ENCODE data around the gene FRG2. TPM values are rescaled to one million over a fixed set of nuclear protein-coding genes. Genes with fewer than 3 reads are reported as not detected.
"Not testable (repeated sequence)": the region's sequence is repeated elsewhere in the genome, so short reads cannot be mapped to it uniquely, and the experiment has no call there.

FRG2 gene
- total RNA-seq = not detected
- not detected for polyA plus RNA-seq

GRCh38 chr4:190027156-190027555 is at the start of gene FRG2:
TSS of gene FRG2 (minus strand) at chr4:190027256. CDS start at chr4:190027204, 52 bp downstream.
- H3K27me3 ChIP-seq (ENCODE audit: insufficient read depth, low read length); H3K27me3 Mint-ChIP-seq; H3K4me3 ChIP-seq (ENCODE audit: low read length in 2 of 2); H3K9me3 Mint-ChIP-seq; intact Hi-C loops (cut with micrococcal nuclease); H3K36me3 ChIP-seq (ENCODE audit: insufficient read depth, low read length); H3K9me3 ChIP-seq (ENCODE audit: control insufficient read depth in 1 of 2, low read length in 2 of 2); POLR2A ChIA-PET (ENCODE audit: partially characterized antibody); DNase-seq; H3K4me1 ChIP-seq (ENCODE audit: insufficient read depth, low read length); H3K4me1 Mint-ChIP-seq; H3K27ac ChIP-seq (ENCODE audit: low read depth, low read length); H3K27ac Mint-ChIP-seq; CTCF ChIA-PET (ENCODE audit: partially characterized antibody); H3K4me3 Mint-ChIP-seq; H3K36me3 Mint-ChIP-seq: not testable (repeated sequence)

GRCh38 chr4:190068351-190068750 is 41.3 kb upstream of the FRG2 start:
- peak in 1 of 5 donors; percentile 17 for DNase-seq
- H3K27ac ChIP-seq (ENCODE audit: low read depth, low read length); H3K4me1 ChIP-seq (ENCODE audit: insufficient read depth, low read length); intact Hi-C loops (cut with micrococcal nuclease); POLR2A ChIA-PET (ENCODE audit: partially characterized antibody); H3K27me3 Mint-ChIP-seq; H3K27ac Mint-ChIP-seq; H3K4me3 Mint-ChIP-seq; H3K4me3 ChIP-seq (ENCODE audit: low read length in 2 of 2); CTCF ChIA-PET (ENCODE audit: partially characterized antibody); H3K9me3 ChIP-seq (ENCODE audit: control insufficient read depth in 1 of 2, low read length in 2 of 2); H3K4me1 Mint-ChIP-seq; H3K9me3 Mint-ChIP-seq; H3K27me3 ChIP-seq (ENCODE audit: insufficient read depth, low read length); H3K36me3 ChIP-seq (ENCODE audit: insufficient read depth, low read length); H3K36me3 Mint-ChIP-seq: not testable (repeated sequence)

- H3K36me3 ChIP-seq (ENCODE audit: insufficient read depth, low read length); intact Hi-C loops (cut with micrococcal nuclease); H3K4me3 Mint-ChIP-seq; H3K4me1 Mint-ChIP-seq; DNase-seq; POLR2A ChIA-PET (ENCODE audit: partially characterized antibody); H3K4me1 ChIP-seq (ENCODE audit: insufficient read depth, low read length); H3K36me3 Mint-ChIP-seq; H3K27ac ChIP-seq (ENCODE audit: low read depth, low read length); H3K27me3 Mint-ChIP-seq; H3K27me3 ChIP-seq (ENCODE audit: insufficient read depth, low read length); CTCF ChIA-PET (ENCODE audit: partially characterized antibody); H3K4me3 ChIP-seq (ENCODE audit: low read length in 2 of 2); H3K9me3 Mint-ChIP-seq; H3K9me3 ChIP-seq (ENCODE audit: control insufficient read depth in 1 of 2, low read length in 2 of 2); H3K27ac Mint-ChIP-seq: not testable (repeated sequence)
These were observed 37.7 kb upstream of the FRG2 start for GRCh38 chr4:190064805-190065204.

GRCh38 chr4:190064342-190064741 is 37.3 kb upstream of the FRG2 start, which contains the start of gene DBET:
TSS of gene DBET (plus strand) at chr4:190064502.
- H3K27me3 Mint-ChIP-seq; intact Hi-C loops (cut with micrococcal nuclease); H3K9me3 ChIP-seq (ENCODE audit: control insufficient read depth in 1 of 2, low read length in 2 of 2); H3K36me3 ChIP-seq (ENCODE audit: insufficient read depth, low read length); H3K27ac Mint-ChIP-seq; H3K4me1 ChIP-seq (ENCODE audit: insufficient read depth, low read length); CTCF ChIA-PET (ENCODE audit: partially characterized antibody); H3K27me3 ChIP-seq (ENCODE audit: insufficient read depth, low read length); H3K4me3 ChIP-seq (ENCODE audit: low read length in 2 of 2); H3K4me3 Mint-ChIP-seq; POLR2A ChIA-PET (ENCODE audit: partially characterized antibody); H3K9me3 Mint-ChIP-seq; H3K27ac ChIP-seq (ENCODE audit: low read depth, low read length); DNase-seq; H3K4me1 Mint-ChIP-seq; H3K36me3 Mint-ChIP-seq: not testable (repeated sequence)

GRCh38 chr4:190058997-190059396 is 31.9 kb upstream of the FRG2 start:
- H3K4me3 ChIP-seq (ENCODE audit: low read length in 2 of 2); H3K4me1 ChIP-seq (ENCODE audit: insufficient read depth, low read length); intact Hi-C loops (cut with micrococcal nuclease); POLR2A ChIA-PET (ENCODE audit: partially characterized antibody); H3K36me3 ChIP-seq (ENCODE audit: insufficient read depth, low read length); H3K9me3 ChIP-seq (ENCODE audit: control insufficient read depth in 1 of 2, low read length in 2 of 2); H3K27ac Mint-ChIP-seq; H3K4me3 Mint-ChIP-seq; H3K9me3 Mint-ChIP-seq; CTCF ChIA-PET (ENCODE audit: partially characterized antibody); H3K36me3 Mint-ChIP-seq; H3K4me1 Mint-ChIP-seq; H3K27me3 Mint-ChIP-seq; H3K27me3 ChIP-seq (ENCODE audit: insufficient read depth, low read length); H3K27ac ChIP-seq (ENCODE audit: low read depth, low read length): not testable (repeated sequence)
- DNase-seq = peak in 1 of 5 donors; percentile 22

GRCh38 chr4:190049378-190050239 is 22.6 kb upstream of the FRG2 start:
- H3K9me3 ChIP-seq (ENCODE audit: control insufficient read depth in 1 of 2, low read length in 2 of 2); H3K4me3 Mint-ChIP-seq; H3K27me3 ChIP-seq (ENCODE audit: insufficient read depth, low read length); H3K27ac ChIP-seq (ENCODE audit: low read depth, low read length); H3K36me3 Mint-ChIP-seq; H3K9me3 Mint-ChIP-seq; H3K36me3 ChIP-seq (ENCODE audit: insufficient read depth, low read length); H3K4me1 ChIP-seq (ENCODE audit: insufficient read depth, low read length); intact Hi-C loops (cut with micrococcal nuclease); H3K27me3 Mint-ChIP-seq; H3K27ac Mint-ChIP-seq; CTCF ChIA-PET (ENCODE audit: partially characterized antibody); POLR2A ChIA-PET (ENCODE audit: partially characterized antibody); H3K4me3 ChIP-seq (ENCODE audit: low read length in 2 of 2); H3K4me1 Mint-ChIP-seq: not testable (repeated sequence)
- DNase-seq = peak in 1 of 5 donors; percentile 1

- H3K27ac ChIP-seq (ENCODE audit: low read depth, low read length); H3K27me3 ChIP-seq (ENCODE audit: insufficient read depth, low read length); POLR2A ChIA-PET (ENCODE audit: partially characterized antibody); H3K36me3 Mint-ChIP-seq; H3K4me1 ChIP-seq (ENCODE audit: insufficient read depth, low read length); H3K4me3 Mint-ChIP-seq; DNase-seq; H3K27me3 Mint-ChIP-seq; H3K4me3 ChIP-seq (ENCODE audit: low read length in 2 of 2); H3K9me3 ChIP-seq (ENCODE audit: control insufficient read depth in 1 of 2, low read length in 2 of 2); H3K9me3 Mint-ChIP-seq; H3K4me1 Mint-ChIP-seq; intact Hi-C loops (cut with micrococcal nuclease); CTCF ChIA-PET (ENCODE audit: partially characterized antibody); H3K36me3 ChIP-seq (ENCODE audit: insufficient read depth, low read length); H3K27ac Mint-ChIP-seq: not testable (repeated sequence)
These were observed 20.6 kb upstream of the FRG2 start for GRCh38 chr4:190047627-190048026.

- H3K4me1 ChIP-seq (ENCODE audit: insufficient read depth, low read length); H3K27me3 Mint-ChIP-seq; DNase-seq; H3K9me3 Mint-ChIP-seq; intact Hi-C loops (cut with micrococcal nuclease); H3K4me3 Mint-ChIP-seq; H3K27ac ChIP-seq (ENCODE audit: low read depth, low read length); H3K9me3 ChIP-seq (ENCODE audit: control insufficient read depth in 1 of 2, low read length in 2 of 2); H3K4me1 Mint-ChIP-seq; H3K27ac Mint-ChIP-seq; H3K36me3 ChIP-seq (ENCODE audit: insufficient read depth, low read length); POLR2A ChIA-PET (ENCODE audit: partially characterized antibody); H3K36me3 Mint-ChIP-seq; CTCF ChIA-PET (ENCODE audit: partially characterized antibody); H3K27me3 ChIP-seq (ENCODE audit: insufficient read depth, low read length); H3K4me3 ChIP-seq (ENCODE audit: low read length in 2 of 2): not testable (repeated sequence)
These were observed 13.8 kb upstream of the FRG2 start for GRCh38 chr4:190040873-190041272.

All from CD4-positive, alpha-beta memory T cell (primary cell).